MM.1S (cell line): ENCODE measurements around the gene MASP2.
A peak's percentile ranks its signal among the peaks of the same experiment; 100 is the strongest.
"Not testable (repeated sequence)": the region's sequence is repeated elsewhere in the genome, so short reads cannot be mapped to it uniquely, and the experiment has no call there.

Experiments
- DNase-seq: peaks from one replicate; pipeline ENCODE4 v3.0.0-alpha.2; 2015
- H2AFZ ChIP-seq: fragments of 300-600 bp; sonication (generic); 2 replicates; pipeline ENCODE4 v1.6.0; 2016; ENCODE audit warnings: antibody characterized with exemption, low read length
- H3F3A ChIP-seq: fragments of 300-600 bp; sonication (generic); 2 replicates; pipeline ENCODE4 v1.6.1; 2016; ENCODE audit warnings: mild to moderate bottlenecking, antibody characterized with exemption, low read length, moderate library complexity, mixed read lengths; ENCODE audit not compliant: insufficient read depth
- H3K27ac ChIP-seq: fragments of 300-600 bp; sonication (generic); 2 replicates; pipeline ENCODE4 v1.5.1; 2016; ENCODE audit warnings: mild to moderate bottlenecking, low read length
- H3K27me3 ChIP-seq: fragments of 300-600 bp; sonication (generic); replicated peaks from 2 replicates; pipeline ENCODE4 v1.6.0; 2016; ENCODE audit warnings: low read length; ENCODE audit not compliant: insufficient read depth
- H3K36me3 ChIP-seq: fragments of 300-600 bp; sonication (generic); replicated peaks from 2 replicates; pipeline ENCODE4 v1.6.1; 2016; ENCODE audit warnings: mild to moderate bottlenecking, low read length, mixed read lengths; ENCODE audit not compliant: insufficient read depth
- H3K4me1 ChIP-seq: fragments of 300-600 bp; sonication (generic); 2 replicates; pipeline ENCODE4 v1.6.1; 2016; ENCODE audit warnings: low read length, mixed read lengths
- H3K4me2 ChIP-seq: fragments of 300-600 bp; sonication (generic); 2 replicates; pipeline ENCODE4 v1.6.0; 2016; ENCODE audit warnings: low read depth, low read length
- H3K4me3 ChIP-seq: fragments of 300-600 bp; sonication (generic); 2 replicates; pipeline ENCODE4 v1.5.1; 2016; ENCODE audit warnings: low read length, mixed read lengths
- H3K79me2 ChIP-seq: fragments of 300-600 bp; sonication (generic); 2 replicates; pipeline ENCODE4 v1.6.1; 2016; ENCODE audit warnings: mixed run types, low read length, mixed read lengths
- H3K9ac ChIP-seq: fragments of 300-600 bp; sonication (generic); 2 replicates; pipeline ENCODE4 v1.6.1; 2016; ENCODE audit warnings: low read length, mixed read lengths
- H3K9me2 ChIP-seq: fragments of 300-600 bp; sonication (generic); replicated peaks from 2 replicates; pipeline ENCODE4 v1.6.1; 2016; ENCODE audit warnings: mild to moderate bottlenecking, low read length, mixed read lengths; ENCODE audit not compliant: insufficient read depth
- H3K9me3 ChIP-seq: fragments of 300-600 bp; sonication (generic); replicated peaks from 2 replicates; pipeline ENCODE4 v1.6.1; 2016; ENCODE audit warnings: mild to moderate bottlenecking, low read length, mixed read lengths; ENCODE audit not compliant: insufficient read depth
- H4K20me1 ChIP-seq: fragments of 300-600 bp; sonication (generic); 2 replicates; pipeline ENCODE4 v1.6.1; 2016; ENCODE audit warnings: mild to moderate bottlenecking, low read length, moderate library complexity, mixed read lengths; ENCODE audit not compliant: insufficient read depth
- EZH2 ChIP-seq: fragments of 300-600 bp; sonication (generic); optimal IDR thresholded peaks from 2 replicates; pipeline ENCODE3; 2017; ENCODE audit warnings: low read depth, mild to moderate bottlenecking, antibody characterized with exemption, low read length, mixed read lengths
- EZH2phosphoT487 ChIP-seq: fragments of 300-600 bp; sonication (generic); IDR thresholded peaks from 2 replicates; pipeline ENCODE4 v1.6.1; 2018; ENCODE audit warnings: antibody characterized with exemption, low read length
- TF ChIP-seq, protein P1 (sequence below): fragments of 300-600 bp; sonication (generic); IDR thresholded peaks from 2 replicates; pipeline ENCODE4 v1.5.1; 2016; ENCODE audit warnings: antibody characterized with exemption, low read length, mixed read lengths

Gene MASP2

DNA sequence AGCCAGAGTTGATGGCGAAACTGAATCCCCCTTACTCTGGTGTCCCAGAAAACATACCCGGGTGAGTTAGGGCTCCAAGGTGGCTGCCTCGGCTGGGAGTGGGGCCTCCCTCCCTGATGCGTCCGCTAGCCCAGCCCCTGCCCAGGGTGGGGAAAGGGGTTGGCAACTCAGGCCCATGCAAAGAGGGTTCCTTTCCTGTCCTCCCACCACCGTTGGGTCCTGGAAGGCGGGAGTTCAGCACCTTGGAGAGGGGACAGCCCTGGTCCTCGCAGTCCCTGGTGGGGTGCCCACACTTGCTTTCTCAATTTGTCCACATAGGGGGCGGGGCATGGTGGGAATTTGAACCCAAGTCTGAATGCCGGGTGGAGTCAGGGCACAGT is 6.7 kb upstream of the MASP2 start:
- Histone ChIP-seq H3K27ac (no peak overlapping the region), H3K9ac (no peak overlapping the region), H3F3A (peaks cover 23% of the 10 kb centered on the region), H3K9me3 (no peaks in the 10 kb centered on the region), H3K4me2 (no peak overlapping the region), H2AFZ (no peak overlapping the region), H3K27me3 (no peaks in the 10 kb centered on the region), H3K4me1 (peaks cover 5% of the 10 kb centered on the region), H3K36me3 (no peaks in the 10 kb centered on the region; the same call in none of the 2 replicates), H3K79me2 (peaks cover 16% of the 10 kb centered on the region), H3K4me3 (no peak overlapping the region), H3K9me2 (no peaks in the 10 kb centered on the region), H4K20me1 (0 out of 2 replicates have a peak, but pooled peaks cover 3% of the 10 kb centered on the region)
- peak; percentile 30 for DNase-seq
- TF ChIP-seq, protein P1, sequence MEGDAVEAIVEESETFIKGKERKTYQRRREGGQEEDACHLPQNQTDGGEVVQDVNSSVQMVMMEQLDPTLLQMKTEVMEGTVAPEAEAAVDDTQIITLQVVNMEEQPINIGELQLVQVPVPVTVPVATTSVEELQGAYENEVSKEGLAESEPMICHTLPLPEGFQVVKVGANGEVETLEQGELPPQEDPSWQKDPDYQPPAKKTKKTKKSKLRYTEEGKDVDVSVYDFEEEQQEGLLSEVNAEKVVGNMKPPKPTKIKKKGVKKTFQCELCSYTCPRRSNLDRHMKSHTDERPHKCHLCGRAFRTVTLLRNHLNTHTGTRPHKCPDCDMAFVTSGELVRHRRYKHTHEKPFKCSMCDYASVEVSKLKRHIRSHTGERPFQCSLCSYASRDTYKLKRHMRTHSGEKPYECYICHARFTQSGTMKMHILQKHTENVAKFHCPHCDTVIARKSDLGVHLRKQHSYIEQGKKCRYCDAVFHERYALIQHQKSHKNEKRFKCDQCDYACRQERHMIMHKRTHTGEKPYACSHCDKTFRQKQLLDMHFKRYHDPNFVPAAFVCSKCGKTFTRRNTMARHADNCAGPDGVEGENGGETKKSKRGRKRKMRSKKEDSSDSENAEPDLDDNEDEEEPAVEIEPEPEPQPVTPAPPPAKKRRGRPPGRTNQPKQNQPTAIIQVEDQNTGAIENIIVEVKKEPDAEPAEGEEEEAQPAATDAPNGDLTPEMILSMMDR = no peak
- TF ChIP-seq EZH2phosphoT487 (no peak), EZH2 (no peak)

DNA sequence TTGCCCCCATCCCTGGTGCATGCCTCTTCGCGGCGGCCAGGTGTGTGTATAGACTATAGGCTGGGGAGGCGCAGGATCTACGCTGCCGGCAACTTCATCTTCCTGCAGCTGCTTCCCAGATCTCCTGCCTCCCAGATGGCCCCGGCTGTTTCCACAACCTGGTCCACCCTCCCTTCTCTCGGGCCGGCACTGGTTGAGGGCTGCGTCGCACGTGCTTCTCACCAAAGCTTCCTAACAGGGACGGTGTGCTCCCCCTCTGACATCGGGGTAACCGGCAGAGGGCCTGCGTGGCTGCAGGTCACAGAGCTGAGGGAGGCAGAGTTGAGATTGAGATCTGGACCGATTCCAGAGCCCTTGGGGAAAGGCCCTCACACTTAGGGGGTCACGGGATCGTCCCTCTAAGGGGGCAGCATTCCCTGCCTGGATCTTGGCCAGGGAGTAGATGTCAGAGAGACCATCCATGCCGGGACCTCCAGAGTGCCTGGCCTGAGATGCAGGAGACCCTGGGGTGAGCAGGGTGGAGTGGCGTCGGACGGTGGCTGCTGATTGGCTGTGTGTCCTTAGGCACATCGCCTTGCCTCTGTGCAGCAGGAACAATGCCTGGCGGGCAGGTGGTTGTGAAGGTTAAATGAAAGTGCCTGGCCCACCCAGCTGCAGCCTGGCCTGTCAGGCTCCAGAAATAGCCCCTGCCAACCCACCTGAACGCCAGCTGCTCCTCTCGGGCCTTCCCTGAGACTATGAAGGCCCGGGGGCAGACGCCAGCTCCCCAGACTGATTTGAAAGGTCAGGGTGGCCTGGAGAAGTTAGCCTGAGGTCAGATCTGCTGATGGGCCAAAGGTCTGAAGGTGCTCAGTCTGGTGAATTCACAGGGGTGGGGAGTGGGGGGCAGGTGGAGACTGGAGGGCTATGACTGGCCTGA is 6.1 kb upstream of the MASP2 start:
- H3K36me3 ChIP-seq = no peaks in the 10 kb centered on the region; the same call in none of the 2 replicates
- H3K4me1 ChIP-seq = peaks cover 5% of the 10 kb centered on the region; the same call in 1 of the 2 replicates
- no peaks in the 10 kb centered on the region for H3K9me2 ChIP-seq
- no peak overlapping the region for H3K27ac ChIP-seq
- no peak overlapping the region for H3K4me2 ChIP-seq
- DNase-seq = peak; percentile 32
- no peaks in the 10 kb centered on the region for H3K9me3 ChIP-seq
- H3F3A ChIP-seq = peaks cover 23% of the 10 kb centered on the region
- no peaks in the 10 kb centered on the region for H3K27me3 ChIP-seq
- no peak overlapping the region for H3K9ac ChIP-seq
- H3K4me3 ChIP-seq = no peak overlapping the region
- TF ChIP-seq EZH2 = no peak
- TF ChIP-seq, protein P1 = no peak
- H4K20me1 ChIP-seq = 0 out of 2 replicates have a peak, but pooled peaks cover 3% of the 10 kb centered on the region
- H2AFZ ChIP-seq = no peak overlapping the region
- H3K79me2 ChIP-seq = peaks cover 10% of the 10 kb centered on the region; the same call in 1 of the 2 replicates

DNA sequence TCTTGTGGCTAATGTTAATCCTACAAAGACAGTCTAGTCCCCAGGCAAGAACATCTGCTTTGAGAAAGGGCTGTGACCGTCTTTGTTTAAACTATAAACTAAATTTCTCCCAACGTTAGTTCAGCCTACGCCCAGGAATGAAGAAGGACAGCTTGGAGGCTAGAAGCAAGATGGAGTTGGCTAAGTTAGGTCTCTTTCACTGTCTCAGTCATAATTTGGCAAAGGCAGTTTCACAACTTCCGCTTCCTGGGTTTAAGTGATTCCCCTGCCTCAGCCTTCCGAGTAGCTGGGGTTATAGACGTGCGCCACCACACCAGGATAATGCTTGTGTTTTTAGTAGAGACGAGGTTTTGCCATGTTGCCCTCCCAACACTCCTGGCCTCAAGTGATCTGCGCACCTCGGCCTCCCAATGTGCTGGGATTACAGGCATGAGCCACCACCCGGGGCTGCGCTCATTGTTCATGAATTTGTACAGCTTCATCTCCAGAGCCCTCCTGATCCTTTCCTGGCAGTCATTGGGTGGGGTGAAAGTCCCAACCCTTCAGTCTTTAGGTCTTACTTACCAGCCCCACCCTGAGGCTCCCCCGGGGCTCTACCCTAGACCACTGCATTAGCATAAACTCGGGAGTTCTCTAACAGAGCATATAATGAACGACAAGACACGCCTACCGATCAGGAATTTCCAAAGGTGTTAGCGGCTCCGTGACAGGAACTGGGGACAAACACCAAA is 4.9 kb upstream of the MASP2 start:
- Histone ChIP-seq H3K4me2 (no peak overlapping the region), H3K9me3 (no peaks in the 10 kb centered on the region), H3K9ac (no peak overlapping the region), H3K79me2 (0 out of 2 replicates have a peak, but pooled peaks cover 1% of the 10 kb centered on the region), H3K4me1 (peaks cover 5% of the 10 kb centered on the region; the same call in 1 of the 2 replicates), H4K20me1 (0 out of 2 replicates have a peak, but pooled peaks cover 3% of the 10 kb centered on the region), H2AFZ (no peak overlapping the region), H3K4me3 (no peak overlapping the region), H3F3A (peaks cover 23% of the 10 kb centered on the region), H3K27ac (no peak overlapping the region), H3K9me2 (no peaks in the 10 kb centered on the region), H3K27me3 (0 out of 2 replicates have a peak, but pooled peaks cover 4% of the 10 kb centered on the region), H3K36me3 (no peaks in the 10 kb centered on the region; the same call in 1 of the 2 replicates)
- TF ChIP-seq EZH2 (no peak), EZH2phosphoT487 (no peak)
- TF ChIP-seq, protein P1 = no peak
- no peak for DNase-seq

DNA sequence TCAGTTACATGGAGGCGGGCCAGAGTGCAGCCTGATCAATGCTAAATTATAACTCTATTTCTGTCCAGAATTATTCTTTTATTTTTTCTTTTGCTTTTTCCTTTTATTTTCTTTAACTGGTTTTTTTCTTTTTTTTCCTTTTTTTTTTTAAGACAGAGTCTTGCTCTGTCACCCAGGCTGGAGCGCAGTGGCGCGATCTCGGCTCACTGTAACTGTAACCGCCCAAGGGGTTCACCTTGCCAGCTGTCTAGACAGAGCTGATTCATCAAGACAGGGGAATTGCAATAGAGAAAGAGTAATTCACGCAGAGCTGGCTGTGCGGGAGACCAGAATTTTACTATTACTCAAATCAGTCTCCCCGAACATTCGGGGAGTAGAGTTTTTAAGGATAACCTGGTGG is 4.1 kb upstream of the MASP2 start:
- H2AFZ ChIP-seq, H3K79me2 ChIP-seq, H3K27me3 ChIP-seq, DNase-seq, H4K20me1 ChIP-seq, H3K9me2 ChIP-seq, H3K9me3 ChIP-seq, H3K4me2 ChIP-seq, H3K4me3 ChIP-seq, H3K27ac ChIP-seq, H3K4me1 ChIP-seq, H3K36me3 ChIP-seq, H3K9ac ChIP-seq: not testable (repeated sequence)
- H3F3A ChIP-seq = peaks cover 23% of the 10 kb centered on the region
